Astrocyte (in vitro differentiated cells and primary cell): ENCODE data around the gene PAPOLB. TPM values are rescaled to one million over a fixed set of nuclear protein-coding genes. Genes with fewer than 3 reads are reported as not detected.

Experiments used
- DNase-seq: peaks from one replicate; pipeline ENCODE4 v3.0.0-alpha.2; 2010; ENCODE audit warnings: low read depth
- FAIRE-seq: peaks from 2 replicates; lab custom pipeline; 2011; peaks lifted over from hg19 to GRCh38; lab: Jason Lieb, UNC
- H2AFZ ChIP-seq: 2 replicates; pipeline ENCODE4 v1.6.0; 2012; ENCODE audit warnings: low read depth, low read length, inconsistent platforms
- H3K27ac ChIP-seq: 2 replicates; pipeline ENCODE4 v1.5.1; 2011; ENCODE audit warnings: low read depth, low read length, inconsistent platforms
- H3K27me3 ChIP-seq: 2 replicates; pipeline ENCODE4 v1.6.0; 2011; ENCODE audit warnings: low read length, inconsistent platforms; ENCODE audit not compliant: insufficient read depth
- H3K36me3 ChIP-seq: 2 replicates; pipeline ENCODE4 v1.5.1; 2011; ENCODE audit warnings: low read length, inconsistent platforms; ENCODE audit not compliant: insufficient read depth
- H3K4me1 ChIP-seq: 2 replicates; pipeline ENCODE4 v1.5.1; 2011; ENCODE audit warnings: low read length, inconsistent platforms; ENCODE audit not compliant: insufficient read depth
- H3K4me2 ChIP-seq: 2 replicates; pipeline ENCODE4 v1.6.0; 2012; ENCODE audit warnings: low read length, inconsistent platforms
- H3K4me3 ChIP-seq: 2 replicates; pipeline ENCODE4 v1.5.1; 2011; ENCODE audit warnings: low read depth, mild to moderate bottlenecking, low read length, inconsistent platforms; ENCODE audit not compliant: insufficient read depth
- H3K79me2 ChIP-seq: 2 replicates; pipeline ENCODE4 v1.6.0; 2012; ENCODE audit warnings: mild to moderate bottlenecking, low read length, inconsistent platforms; ENCODE audit not compliant: insufficient read depth
- H3K9ac ChIP-seq: 2 replicates; pipeline ENCODE4 v1.6.0; 2012; ENCODE audit warnings: mild to moderate bottlenecking, low read length, inconsistent platforms
- H3K9me3 ChIP-seq: 2 replicates; pipeline ENCODE4 v1.5.1; 2012; ENCODE audit warnings: low read depth, mild to moderate bottlenecking, low read length, inconsistent platforms; ENCODE audit not compliant: insufficient read depth
- H4K20me1 ChIP-seq: 2 replicates; pipeline ENCODE4 v1.6.0; 2012; ENCODE audit warnings: low read length, inconsistent platforms; ENCODE audit not compliant: insufficient read depth
- H3K27ac Mint-ChIP-seq: one replicate; pipeline ENCODE4 v1.8.0; 2021; ENCODE audit warnings: mild to moderate bottlenecking, mixed read lengths; ENCODE audit not compliant: unreplicated experiment
- H3K27me3 Mint-ChIP-seq: one replicate; pipeline ENCODE4 v1.8.0; 2021; ENCODE audit warnings: low read depth, mixed read lengths; ENCODE audit not compliant: unreplicated experiment
- H3K36me3 Mint-ChIP-seq: one replicate; pipeline ENCODE4 v1.8.0; 2021; ENCODE audit warnings: low read depth, mixed read lengths; ENCODE audit not compliant: unreplicated experiment
- H3K4me1 Mint-ChIP-seq: one replicate; pipeline ENCODE4 v1.8.0; 2021; ENCODE audit warnings: low read depth, mixed read lengths; ENCODE audit not compliant: unreplicated experiment
- H3K4me3 Mint-ChIP-seq: one replicate; pipeline ENCODE4 v1.8.0; 2021; ENCODE audit warnings: mild to moderate bottlenecking, moderate library complexity, mixed read lengths; ENCODE audit not compliant: unreplicated experiment
- H3K9me3 Mint-ChIP-seq: one replicate; pipeline ENCODE4 v1.8.0; 2021; ENCODE audit warnings: mild to moderate bottlenecking, mixed read lengths; ENCODE audit not compliant: unreplicated experiment
- EZH2 ChIP-seq: IDR thresholded peaks from 2 replicates; pipeline ENCODE4 v1.6.1; 2012; ENCODE audit warnings: mild to moderate bottlenecking, low read length, inconsistent platforms; ENCODE audit not compliant: insufficient read depth
- total RNA-seq: library from RNA; stranded (reverse); gene quantifications from 2 replicates; pipeline ENCODE4 v1.2.1, GENCODE V29; 2021
- TF ChIP-seq, protein P1 (sequence below): IDR thresholded peaks from 2 replicates; pipeline ENCODE4 v1.5.1; 2011; ENCODE audit warnings: low read depth, mild to moderate bottlenecking, inconsistent platforms, low read length, moderate library complexity; ENCODE audit not compliant: insufficient read depth

The PAPOLB gene
- total RNA-seq, 1 donor from 2014 or later: not detected

DNA sequence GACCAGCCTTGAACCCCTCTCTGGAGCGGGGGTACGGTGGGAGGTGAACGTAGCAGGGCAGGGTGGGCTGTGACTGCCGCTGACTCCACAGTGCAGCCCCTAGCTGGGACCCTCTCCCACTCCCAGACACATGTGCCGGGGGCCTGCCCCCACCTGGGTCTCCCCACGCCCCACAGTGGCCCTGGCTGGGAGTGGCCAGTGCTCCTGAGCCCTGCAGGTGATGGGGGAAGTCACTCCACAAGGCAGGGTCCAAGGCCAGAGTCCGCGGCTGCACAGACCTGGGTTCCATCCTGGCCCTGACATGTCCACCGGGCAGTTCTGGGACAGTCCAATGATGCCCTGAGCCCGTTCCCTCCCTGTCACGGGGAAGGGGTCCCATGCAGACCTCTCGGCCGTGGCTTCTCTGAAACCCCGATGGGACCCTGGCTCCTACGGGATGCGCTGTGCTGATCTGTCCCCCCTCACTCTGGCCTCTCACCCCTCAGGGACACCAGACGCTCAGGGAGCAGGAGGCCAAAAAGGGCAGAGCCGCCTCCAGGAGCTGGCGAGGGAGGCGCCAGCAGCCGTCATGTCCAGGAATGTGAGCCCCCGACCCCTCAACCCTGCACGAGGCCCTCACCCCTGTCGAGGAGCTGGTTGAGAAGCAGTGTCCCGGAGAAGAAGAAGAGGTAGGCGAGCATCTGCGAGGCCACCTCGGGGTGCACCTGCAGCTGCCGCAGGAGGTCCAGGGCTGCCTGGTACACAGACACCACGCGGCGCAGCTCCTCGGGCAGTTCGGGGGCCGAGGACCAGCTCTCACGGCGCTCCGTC is 46.0 kb downstream of the PAPOLB start:
- DNase-seq: no peak
- H3K9me3 Mint-ChIP-seq: peaks cover 12% of the 10 kb centered on the region
- no peaks in the 10 kb centered on the region for H3K27me3 ChIP-seq

DNA sequence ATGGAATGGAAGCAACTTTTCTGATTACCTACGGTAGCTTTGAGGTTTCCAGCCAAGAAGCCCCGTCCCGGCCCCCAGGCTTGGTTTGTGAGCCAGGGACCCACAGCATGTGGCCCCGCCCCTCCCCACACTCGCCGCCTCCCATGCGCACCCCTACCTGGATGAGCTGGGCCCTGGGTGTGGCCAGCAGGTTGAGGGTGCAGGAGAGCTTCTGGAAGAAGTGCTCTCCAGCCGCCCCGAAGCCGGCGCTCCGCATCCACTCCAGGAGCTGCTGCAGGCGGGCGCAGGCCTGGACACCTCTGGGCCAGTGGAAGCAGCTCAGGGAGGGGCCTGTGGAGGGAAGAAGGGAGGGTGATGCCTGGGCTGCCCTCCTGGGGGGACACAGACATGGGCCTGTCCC is 46.7 kb downstream of the PAPOLB start:
- no peak overlapping the region for H3K4me3 ChIP-seq
- no peak overlapping the region for H3K9ac ChIP-seq
- H3K9me3 ChIP-seq: no peaks in the 10 kb centered on the region
- Mint-ChIP-seq H3K27ac (no peak overlapping the region), H3K4me3 (no peak overlapping the region), H3K4me1 (no peaks in the 10 kb centered on the region), H3K36me3 (peaks cover 2% of the 10 kb centered on the region), H3K27me3 (peaks cover 22% of the 10 kb centered on the region), H3K9me3 (peaks cover 12% of the 10 kb centered on the region)
- H3K4me1 ChIP-seq: no peaks in the 10 kb centered on the region
- H3K27me3 ChIP-seq: no peaks in the 10 kb centered on the region
- no peak overlapping the region for H2AFZ ChIP-seq
- DNase-seq (no peak), FAIRE-seq (no peak)
- H4K20me1 ChIP-seq: no peaks in the 10 kb centered on the region
- no peak for TF ChIP-seq EZH2
- TF ChIP-seq, protein P1, sequence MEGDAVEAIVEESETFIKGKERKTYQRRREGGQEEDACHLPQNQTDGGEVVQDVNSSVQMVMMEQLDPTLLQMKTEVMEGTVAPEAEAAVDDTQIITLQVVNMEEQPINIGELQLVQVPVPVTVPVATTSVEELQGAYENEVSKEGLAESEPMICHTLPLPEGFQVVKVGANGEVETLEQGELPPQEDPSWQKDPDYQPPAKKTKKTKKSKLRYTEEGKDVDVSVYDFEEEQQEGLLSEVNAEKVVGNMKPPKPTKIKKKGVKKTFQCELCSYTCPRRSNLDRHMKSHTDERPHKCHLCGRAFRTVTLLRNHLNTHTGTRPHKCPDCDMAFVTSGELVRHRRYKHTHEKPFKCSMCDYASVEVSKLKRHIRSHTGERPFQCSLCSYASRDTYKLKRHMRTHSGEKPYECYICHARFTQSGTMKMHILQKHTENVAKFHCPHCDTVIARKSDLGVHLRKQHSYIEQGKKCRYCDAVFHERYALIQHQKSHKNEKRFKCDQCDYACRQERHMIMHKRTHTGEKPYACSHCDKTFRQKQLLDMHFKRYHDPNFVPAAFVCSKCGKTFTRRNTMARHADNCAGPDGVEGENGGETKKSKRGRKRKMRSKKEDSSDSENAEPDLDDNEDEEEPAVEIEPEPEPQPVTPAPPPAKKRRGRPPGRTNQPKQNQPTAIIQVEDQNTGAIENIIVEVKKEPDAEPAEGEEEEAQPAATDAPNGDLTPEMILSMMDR: no peak
- no peaks in the 10 kb centered on the region for H3K79me2 ChIP-seq
- H3K27ac ChIP-seq: no peak overlapping the region
- H3K36me3 ChIP-seq: no peaks in the 10 kb centered on the region
- no peak overlapping the region for H3K4me2 ChIP-seq

More for the DNA sequence above, 46.0 kb downstream of the PAPOLB start:
- H3K27ac Mint-ChIP-seq: no peak overlapping the region
- peaks cover 22% of the 10 kb centered on the region for H3K27me3 Mint-ChIP-seq
- Histone ChIP-seq H4K20me1 (no peaks in the 10 kb centered on the region), H2AFZ (no peak overlapping the region), H3K79me2 (no peaks in the 10 kb centered on the region), H3K4me2 (no peak overlapping the region), H3K4me1 (no peaks in the 10 kb centered on the region), H3K9ac (no peak overlapping the region), H3K27ac (no peak overlapping the region), H3K36me3 (no peaks in the 10 kb centered on the region), H3K4me3 (no peak overlapping the region), H3K9me3 (no peaks in the 10 kb centered on the region)
- no peak overlapping the region for H3K4me3 Mint-ChIP-seq
- TF ChIP-seq, protein P1: no peak
- TF ChIP-seq EZH2: no peak
- no peaks in the 10 kb centered on the region for H3K4me1 Mint-ChIP-seq
- peaks cover 2% of the 10 kb centered on the region for H3K36me3 Mint-ChIP-seq
- FAIRE-seq: no peak

DNA sequence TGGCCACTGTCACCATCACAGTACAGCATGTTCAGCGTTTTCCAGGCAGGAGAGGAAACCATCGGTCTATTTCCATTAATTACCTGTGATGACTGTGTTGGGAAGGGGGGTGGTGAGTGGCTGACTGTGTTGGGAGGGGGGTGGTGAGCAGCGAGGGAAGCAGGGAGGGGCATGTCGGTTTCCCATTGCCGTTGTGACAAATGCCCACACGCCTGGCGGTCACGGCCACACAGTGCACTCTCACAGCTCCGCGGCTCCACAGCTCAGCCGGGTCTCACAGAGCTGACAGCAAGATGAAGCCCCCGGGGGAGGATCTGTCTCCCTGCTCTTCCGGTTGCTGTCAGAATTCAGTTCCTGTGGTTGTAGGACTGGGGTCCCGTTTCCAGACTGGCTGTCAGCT is 47.4 kb downstream of the PAPOLB start:
- TF ChIP-seq EZH2: no peak
- TF ChIP-seq, protein P1: no peak
- Histone ChIP-seq H3K4me3 (no peak overlapping the region), H4K20me1 (no peaks in the 10 kb centered on the region), H3K9ac (no peak overlapping the region), H3K79me2 (no peaks in the 10 kb centered on the region), H3K27ac (no peak overlapping the region), H3K36me3 (no peaks in the 10 kb centered on the region), H2AFZ (no peak overlapping the region), H3K9me3 (no peaks in the 10 kb centered on the region), H3K27me3 (no peaks in the 10 kb centered on the region), H3K4me2 (no peak overlapping the region), H3K4me1 (no peaks in the 10 kb centered on the region)
- Mint-ChIP-seq H3K9me3 (peaks cover 12% of the 10 kb centered on the region), H3K4me1 (no peaks in the 10 kb centered on the region), H3K36me3 (peaks cover 2% of the 10 kb centered on the region), H3K4me3 (no peak overlapping the region), H3K27ac (no peak overlapping the region), H3K27me3 (peaks cover 18% of the 10 kb centered on the region)
- FAIRE-seq: no peak
- DNase-seq: no peak
